ENCODE results near the gene PKM.

Gene PKM

GRCh38 chr15:72249142-72249810, 18.3 kb upstream of the PKM start:
- H3K9me3 ChIP-seq (replicated peaks; ENCODE audit: insufficient read depth, low read length): no peaks in the 10 kb centered on the region
- H3K4me2 ChIP-seq (ENCODE audit: low read depth, low read length): no peak overlapping the region
- H3K4me3 ChIP-seq (ENCODE audit: low read length): no peak overlapping the region
- no peaks in the 10 kb centered on the region for H3K36me3 ChIP-seq (replicated peaks; ENCODE audit: insufficient read depth, low read length)
- no peak overlapping the region for H3K27ac ChIP-seq (ENCODE audit: low read length)
- no peak overlapping the region for H3K9ac ChIP-seq (ENCODE audit: low read length)
- no peaks in the 10 kb centered on the region for H3K4me1 ChIP-seq (ENCODE audit: low read length)
- H4K20me1 ChIP-seq (ENCODE audit: insufficient read depth, low read length): no peaks in the 10 kb centered on the region
- no peaks in the 10 kb centered on the region for H3K27me3 ChIP-seq (replicated peaks; ENCODE audit: insufficient read depth, low read length)
- TF ChIP-seq EZH2phosphoT487 (IDR thresholded peaks at IDR 0.05; ENCODE audit: low read length): no peak
- TF ChIP-seq CTCF (IDR thresholded peaks at IDR 0.05; ENCODE audit: low read length): no peak
- no peak for TF ChIP-seq EZH2 (optimal IDR thresholded peaks at IDR 0.05; ENCODE audit: low read depth, low read length)
- H3F3A ChIP-seq (ENCODE audit: insufficient read depth, low read length): no peaks in the 10 kb centered on the region
- no peak overlapping the region for H2AFZ ChIP-seq (ENCODE audit: low read length)
- H3K9me2 ChIP-seq (replicated peaks; ENCODE audit: insufficient read depth, low read length): no peaks in the 10 kb centered on the region
- no peaks in the 10 kb centered on the region for H3K79me2 ChIP-seq (ENCODE audit: low read length)
- no peak for DNase-seq

- H3K4me2 ChIP-seq (ENCODE audit: low read depth, low read length): no peak overlapping the region
Measured at GRCh38 chr15:72248514-72248913, 17.5 kb upstream of the PKM start.

GRCh38 chr15:72242775-72243370, 11.9 kb upstream of the PKM start:
- Histone ChIP-seq H3K4me3 (ENCODE audit: low read length) (no peak overlapping the region), H3K4me1 (ENCODE audit: low read length) (0 out of 2 replicates have a peak, but pooled peaks cover 2% of the 10 kb centered on the region), H3K79me2 (ENCODE audit: low read length) (no peaks in the 10 kb centered on the region), H3F3A (ENCODE audit: insufficient read depth, low read length) (no peaks in the 10 kb centered on the region), H4K20me1 (ENCODE audit: insufficient read depth, low read length) (no peaks in the 10 kb centered on the region), H3K36me3 (replicated peaks; ENCODE audit: insufficient read depth, low read length) (no peaks in the 10 kb centered on the region; the same call in 1 of the 2 replicates), H3K9me3 (replicated peaks; ENCODE audit: insufficient read depth, low read length) (no peaks in the 10 kb centered on the region), H3K9me2 (replicated peaks; ENCODE audit: insufficient read depth, low read length) (no peaks in the 10 kb centered on the region), H3K27ac (ENCODE audit: low read length) (no peak overlapping the region), H3K4me2 (ENCODE audit: low read depth, low read length) (no peak overlapping the region), H3K9ac (ENCODE audit: low read length) (no peak overlapping the region), H2AFZ (ENCODE audit: low read length) (no peak overlapping the region), H3K27me3 (replicated peaks; ENCODE audit: insufficient read depth, low read length) (no peaks in the 10 kb centered on the region)
- TF ChIP-seq CTCF (IDR thresholded peaks at IDR 0.05; ENCODE audit: low read length): no peak
- TF ChIP-seq EZH2 (optimal IDR thresholded peaks at IDR 0.05; ENCODE audit: low read depth, low read length): no peak
- TF ChIP-seq EZH2phosphoT487 (IDR thresholded peaks at IDR 0.05; ENCODE audit: low read length): no peak
- no peak for DNase-seq

More at GRCh38 chr15:72248514-72248913, 17.5 kb upstream of the PKM start:
- TF ChIP-seq EZH2phosphoT487 (IDR thresholded peaks at IDR 0.05; ENCODE audit: low read length) (no peak), EZH2 (optimal IDR thresholded peaks at IDR 0.05; ENCODE audit: low read depth, low read length) (no peak), CTCF (IDR thresholded peaks at IDR 0.05; ENCODE audit: low read length) (no peak)
- Histone ChIP-seq H3K4me3 (ENCODE audit: low read length) (no peak overlapping the region), H3K79me2 (ENCODE audit: low read length) (no peaks in the 10 kb centered on the region), H3K27ac (ENCODE audit: low read length) (no peak overlapping the region), H3K9me2 (replicated peaks; ENCODE audit: insufficient read depth, low read length) (no peaks in the 10 kb centered on the region), H3K9me3 (replicated peaks; ENCODE audit: insufficient read depth, low read length) (no peaks in the 10 kb centered on the region), H4K20me1 (ENCODE audit: insufficient read depth, low read length) (no peaks in the 10 kb centered on the region), H3K9ac (ENCODE audit: low read length) (no peak overlapping the region), H3F3A (ENCODE audit: insufficient read depth, low read length) (no peaks in the 10 kb centered on the region), H3K27me3 (replicated peaks; ENCODE audit: insufficient read depth, low read length) (no peaks in the 10 kb centered on the region), H2AFZ (ENCODE audit: low read length) (no peak overlapping the region), H3K36me3 (replicated peaks; ENCODE audit: insufficient read depth, low read length) (no peaks in the 10 kb centered on the region), H3K4me1 (ENCODE audit: low read length) (no peaks in the 10 kb centered on the region)
- no peak for DNase-seq

Data from MM.1S (cell line).